NCI-H128 (cell line): ENCODE results near the gene HDGFL2.

Experiments used
- DNase-seq: peaks from one replicate; lab custom pipeline; 2025; ENCODE audit not compliant: unreplicated experiment; lab: John Stamatoyannopoulos, UW

Gene HDGFL2

DNA sequence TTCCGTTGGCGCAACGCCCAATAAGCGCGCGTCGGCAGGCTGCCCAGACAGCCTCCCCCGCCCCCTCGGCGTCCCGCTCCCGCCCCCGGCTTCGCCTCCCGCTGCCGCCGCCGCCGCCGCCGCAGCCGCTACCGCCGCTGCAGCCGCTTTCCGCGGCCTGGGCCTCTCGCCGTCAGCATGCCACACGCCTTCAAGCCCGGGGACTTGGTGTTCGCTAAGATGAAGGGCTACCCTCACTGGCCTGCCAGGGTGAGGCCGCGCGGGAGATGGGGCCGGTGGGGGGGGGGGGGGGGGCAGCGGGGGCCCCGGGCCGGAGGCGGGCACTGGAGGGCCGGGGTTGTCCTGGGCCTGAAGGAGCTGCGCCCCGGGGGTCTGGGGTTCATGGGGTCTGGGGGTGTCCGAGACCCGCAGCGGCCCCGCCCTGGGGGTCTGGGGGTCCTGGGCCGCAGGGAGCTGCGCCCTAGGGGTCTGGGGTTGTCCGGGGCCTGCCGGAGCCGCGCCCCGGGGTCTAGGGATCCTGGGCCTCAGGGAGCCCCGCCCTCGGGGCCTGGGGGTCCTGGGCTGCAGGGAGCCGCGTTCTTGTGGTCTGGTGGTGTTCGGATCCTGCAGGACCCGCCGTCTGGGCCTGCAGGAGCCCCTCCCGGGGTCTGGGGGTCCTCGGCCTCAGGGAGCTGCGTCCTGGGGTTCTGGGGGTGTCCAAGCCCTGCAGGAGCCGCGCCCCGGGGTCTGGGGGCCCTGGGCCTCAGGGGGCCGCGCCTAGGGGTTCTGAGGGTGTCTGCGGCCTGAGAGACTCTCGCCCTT is at the start of gene HDGFL2:
TSS of gene HDGFL2 (plus strand) at position 124 of the 801 bp plus-strand sequence. CDS start at position 178, 54 bp downstream.
- no peak for DNase-seq

GRCh38 chr19:4423416-4424126 is 48.5 kb upstream of the HDGFL2 start:
- DNase-seq: no peak

- no peak for DNase-seq
Observed at GRCh38 chr19:4425537-4425936, 46.6 kb upstream of the HDGFL2 start.

DNA sequence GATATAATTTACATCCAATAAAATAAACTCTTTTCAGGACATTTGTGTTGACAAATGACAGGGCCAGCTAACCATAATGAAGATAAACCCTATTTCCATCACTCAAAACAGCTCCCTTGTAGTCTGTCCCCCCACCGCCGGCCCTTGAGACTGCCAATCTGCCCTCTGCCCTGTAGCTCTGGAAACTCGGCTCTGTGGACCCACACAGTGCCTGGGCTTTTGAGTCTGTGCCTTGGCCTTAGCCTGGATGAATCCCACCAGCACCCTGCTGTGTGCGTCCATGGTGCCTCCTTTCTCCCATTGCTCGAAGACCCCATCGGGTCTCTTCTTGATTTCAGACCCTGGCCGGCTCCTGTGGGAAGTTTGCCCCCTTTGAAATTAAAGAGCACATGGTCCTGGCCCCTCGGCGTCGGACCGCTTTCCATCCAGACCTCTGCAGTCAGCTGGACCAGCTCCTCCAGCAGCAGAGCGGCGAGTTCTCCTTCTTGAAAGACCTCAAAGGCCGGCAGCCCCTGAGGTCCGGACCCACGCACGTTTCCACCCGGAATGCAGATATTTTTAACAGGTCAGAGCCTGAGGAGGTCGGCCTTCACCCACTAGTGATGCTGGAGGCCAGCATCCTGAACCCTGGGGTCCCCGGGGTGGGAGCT is 43.6 kb upstream of the HDGFL2 start:
- DNase-seq: no peak

GRCh38 chr19:4429256-4429655 is 42.8 kb upstream of the HDGFL2 start:
- DNase-seq: no peak

- DNase-seq: no peak
Observed at GRCh38 chr19:4429771-4430171, 42.3 kb upstream of the HDGFL2 start.

- DNase-seq: no peak
Observed at GRCh38 chr19:4430760-4431159, 41.3 kb upstream of the HDGFL2 start.

DNA sequence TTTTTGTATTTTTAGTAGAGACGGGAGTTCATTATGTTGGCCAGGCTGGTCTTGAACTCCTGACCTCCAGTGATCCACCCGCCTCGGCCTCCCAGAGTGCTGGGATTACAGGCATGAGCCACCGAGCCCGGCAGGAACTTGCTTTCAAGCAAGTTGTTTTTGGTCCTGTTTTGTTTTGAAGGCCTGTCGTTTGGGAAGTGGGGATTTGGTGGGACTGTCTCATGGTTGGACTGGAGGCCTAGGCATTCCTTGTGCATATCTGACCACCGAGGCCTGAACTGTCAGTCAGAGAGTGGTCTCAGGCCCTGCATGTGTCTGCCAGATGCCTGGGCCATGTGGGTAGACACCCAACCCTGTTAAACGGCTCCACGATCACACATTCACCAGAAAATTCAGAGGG is 40.8 kb upstream of the HDGFL2 start:
- DNase-seq: no peak

DNA sequence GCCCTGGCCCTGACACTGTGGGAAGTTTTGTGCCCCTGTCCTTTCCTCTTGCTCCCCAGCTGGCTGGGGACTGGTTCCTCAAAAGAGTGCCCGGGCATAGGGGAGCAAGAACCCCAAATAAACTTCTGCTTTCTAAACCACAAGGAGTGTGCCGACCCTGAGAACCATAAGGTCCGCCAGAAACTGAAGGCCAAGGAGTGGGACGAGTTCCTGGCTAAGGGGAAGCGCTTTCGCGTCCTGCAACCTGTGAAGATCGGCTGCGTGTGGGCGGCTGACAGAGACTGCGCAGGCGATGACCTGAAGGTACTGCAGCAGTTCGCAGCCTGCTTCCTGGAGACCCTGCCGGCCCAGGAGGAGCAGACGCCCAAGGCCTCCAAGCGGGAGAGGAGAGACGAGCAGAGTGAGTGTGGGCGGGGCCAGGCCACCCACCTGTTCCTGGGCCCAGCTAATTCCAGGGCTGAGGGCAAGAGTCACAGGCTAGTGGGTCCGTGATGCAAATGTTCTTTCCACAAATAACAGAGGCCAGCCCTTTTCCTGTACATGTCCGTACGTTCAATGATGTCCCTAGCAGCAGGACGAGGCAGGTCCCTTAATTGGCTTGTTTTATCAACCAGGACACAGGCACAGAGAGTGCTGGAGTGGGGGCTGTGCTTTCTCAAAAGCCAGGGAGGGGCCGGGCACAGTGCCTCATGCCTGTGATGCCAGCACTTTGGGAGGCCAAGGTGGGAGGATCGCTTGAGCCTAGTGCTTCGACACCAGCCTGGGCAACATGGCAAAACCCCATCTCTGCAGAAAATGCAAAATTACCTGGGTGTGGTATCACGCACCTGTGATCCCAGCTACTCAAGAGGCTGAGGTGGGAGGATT is 40.1 kb upstream of the HDGFL2 start:
- no peak for DNase-seq

DNA sequence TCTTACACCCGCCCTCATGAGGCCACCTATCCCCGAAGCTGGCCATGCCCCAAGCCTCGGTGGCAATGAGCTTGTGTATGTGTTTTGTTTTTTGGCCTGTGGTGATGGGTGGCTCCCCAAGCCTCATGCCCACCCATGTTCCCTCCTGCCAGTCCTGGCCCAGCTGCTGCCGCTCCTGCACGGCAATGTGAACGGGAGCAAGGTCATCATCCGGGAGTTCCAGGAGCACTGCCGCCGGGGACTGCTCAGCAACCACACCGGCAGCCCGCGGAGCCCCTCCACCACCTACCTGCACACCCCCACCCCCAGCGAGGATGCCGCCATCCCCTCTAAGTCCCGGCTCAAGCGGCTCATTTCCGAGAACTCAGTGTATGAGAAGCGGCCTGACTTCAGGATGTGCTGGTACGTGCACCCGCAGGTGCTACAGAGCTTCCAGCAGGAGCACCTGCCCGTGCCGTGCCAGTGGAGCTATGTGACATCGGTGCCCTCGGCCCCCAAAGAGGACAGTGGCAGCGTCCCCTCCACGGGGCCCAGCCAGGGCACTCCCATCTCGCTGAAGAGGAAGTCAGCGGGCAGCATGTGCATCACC is 39.1 kb upstream of the HDGFL2 start:
- no peak for DNase-seq

GRCh38 chr19:4434391-4434790 is 37.7 kb upstream of the HDGFL2 start:
- no peak for DNase-seq

GRCh38 chr19:4436231-4436630 is 35.9 kb upstream of the HDGFL2 start:
- no peak for DNase-seq

DNA sequence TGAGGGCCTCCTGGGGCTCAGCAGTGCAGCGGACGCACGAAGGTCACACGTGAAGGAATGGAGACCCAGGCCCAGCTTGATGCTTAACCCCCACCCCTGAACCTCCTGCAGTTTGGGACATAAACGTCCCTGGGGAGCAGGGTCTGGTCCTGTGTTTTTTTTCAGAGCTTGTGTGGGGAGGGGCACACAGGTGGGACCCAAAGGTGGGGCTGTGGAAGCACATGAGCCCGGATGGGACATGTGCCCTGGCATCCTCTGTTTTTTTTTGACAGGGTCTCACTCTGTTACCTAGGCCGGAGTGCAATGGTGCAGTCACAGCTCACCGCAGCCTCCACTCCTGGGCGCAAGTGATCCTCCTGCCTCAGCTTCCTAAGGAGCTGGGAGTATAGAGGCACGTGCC is 35.0 kb upstream of the HDGFL2 start:
- no peak for DNase-seq

- DNase-seq: no peak
Observed at GRCh38 chr19:4439243-4439642, 32.9 kb upstream of the HDGFL2 start.

GRCh38 chr19:4441994-4442818 is 29.9 kb upstream of the HDGFL2 start:
- no peak for DNase-seq

DNA sequence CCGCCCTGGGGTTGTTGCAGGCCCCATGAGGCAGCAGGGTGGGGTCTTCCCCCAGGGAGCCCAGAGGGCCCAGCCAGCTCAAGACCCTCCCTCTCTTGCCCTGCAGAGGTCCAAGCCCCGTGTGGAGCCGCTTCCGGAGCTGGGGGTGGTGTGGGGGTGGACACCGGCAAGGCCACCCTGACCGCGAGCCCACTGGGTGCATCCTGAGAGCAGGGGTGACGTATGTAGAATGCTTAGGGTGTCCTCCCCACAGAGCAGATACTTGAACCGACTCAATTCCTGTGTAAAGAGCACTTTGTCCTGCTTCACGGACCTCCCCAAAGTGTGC is 29.3 kb upstream of the HDGFL2 start:
- DNase-seq: no peak

DNA sequence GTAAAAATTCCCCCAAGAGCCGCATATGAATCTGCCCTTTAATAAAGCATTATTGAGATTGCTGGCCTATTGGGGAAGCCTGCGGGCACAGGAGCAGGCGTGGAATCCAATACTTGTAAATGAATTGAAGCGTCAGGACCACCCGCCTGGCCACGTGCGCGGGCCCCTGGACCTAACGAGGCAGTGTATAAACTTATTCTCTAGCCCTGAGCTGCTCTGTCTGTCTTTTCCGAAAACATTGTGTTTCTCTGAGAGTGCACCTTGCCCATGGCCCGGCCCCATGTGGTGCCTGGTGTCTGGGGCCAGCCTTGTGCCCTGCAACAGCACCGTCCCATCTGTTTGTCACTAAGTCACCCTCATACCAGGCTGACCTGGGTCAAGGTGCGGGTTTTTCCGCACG is 28.9 kb upstream of the HDGFL2 start:
- DNase-seq: no peak

- DNase-seq: no peak
Observed at GRCh38 chr19:4443966-4444764, 27.9 kb upstream of the HDGFL2 start.
